ENCODE results near the gene RETN.
"Not testable (repeated sequence)": the region's sequence is repeated elsewhere in the genome, so short reads cannot be mapped to it uniquely, and the experiment has no call there.

RETN gene

DNA sequence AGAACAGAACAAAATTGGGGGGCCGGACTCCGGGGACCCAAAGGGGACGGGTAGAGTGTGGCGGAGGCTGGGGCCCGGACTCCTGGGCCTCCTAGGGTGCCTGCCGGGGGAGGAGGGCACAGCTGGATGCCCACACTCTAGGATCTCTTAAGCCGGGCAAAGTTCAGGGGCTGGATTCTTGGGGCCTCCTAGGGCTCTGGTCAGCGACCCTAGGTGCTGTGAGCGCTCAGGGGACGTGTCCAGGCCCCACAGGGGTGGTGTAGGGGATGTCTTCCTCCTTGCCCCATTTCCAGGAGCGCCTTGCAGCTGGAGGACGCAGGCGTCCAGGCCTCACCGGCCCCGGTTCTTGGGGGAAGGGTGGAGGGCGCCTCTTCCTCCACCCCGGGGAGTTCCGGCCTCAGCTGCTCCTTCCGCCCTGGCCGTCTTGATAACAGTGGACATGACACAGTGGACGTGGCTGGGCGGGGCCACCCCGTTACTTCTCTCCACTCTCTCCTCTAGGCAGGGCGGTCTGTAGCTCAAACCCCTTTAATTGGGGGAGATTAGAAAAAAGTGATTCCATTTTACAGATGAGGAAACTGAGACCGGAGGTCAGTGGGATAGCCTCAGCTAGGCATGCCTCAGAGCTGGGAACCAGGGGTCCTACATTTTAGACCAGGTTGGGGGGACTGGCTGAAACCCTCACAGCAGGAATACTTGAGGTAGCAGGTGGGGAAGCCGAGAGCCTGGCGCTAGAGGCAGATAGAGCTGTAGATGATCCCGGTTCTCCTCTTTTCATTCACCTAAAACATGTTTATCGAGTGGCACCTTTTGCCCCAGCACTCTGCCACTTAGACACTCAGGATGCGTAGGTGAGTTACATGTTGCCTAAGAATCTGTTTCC, 31.2 kb upstream of the RETN start:
- DNase-seq (ENCODE audit: low read depth, low spot score) = peak; percentile 12

DNA sequence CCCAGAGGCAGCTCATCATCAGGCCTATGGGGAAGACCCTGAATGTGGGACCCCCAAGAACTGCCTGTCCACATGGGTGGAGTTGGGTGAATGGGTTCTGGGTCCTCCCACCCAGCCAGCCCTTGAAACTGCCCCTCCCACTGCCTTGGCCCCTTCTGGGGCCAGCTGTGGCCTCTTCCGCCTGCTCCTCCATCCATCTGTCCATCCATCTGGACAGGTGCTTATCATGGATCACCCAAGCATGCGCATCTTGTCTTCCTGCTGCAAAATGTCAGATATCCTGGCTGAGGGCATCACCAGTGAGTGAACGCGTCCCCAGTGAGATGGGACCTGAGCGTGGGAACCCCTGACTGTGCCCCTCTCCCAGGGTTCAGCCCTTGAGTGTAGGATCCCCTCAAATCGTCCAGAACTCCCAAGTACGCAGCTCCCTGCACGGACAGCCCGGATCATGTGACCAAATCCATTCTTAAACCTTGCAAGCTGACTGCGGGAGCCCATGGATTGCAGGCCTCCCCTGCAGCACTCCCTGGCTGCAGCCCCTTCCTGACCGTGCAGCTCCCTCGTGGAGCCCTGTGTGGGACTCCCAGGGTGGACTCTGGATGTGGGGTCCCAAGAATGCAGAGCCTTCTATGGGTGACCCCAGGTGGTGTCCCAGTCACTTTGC, 29.9 kb upstream of the RETN start:
- no peak for DNase-seq (ENCODE audit: low read depth, low spot score)

- no peak for DNase-seq (ENCODE audit: low read depth, low spot score)
These were observed 28.9 kb upstream of the RETN start for GRCh38 chr19:7639863-7640348.

DNA sequence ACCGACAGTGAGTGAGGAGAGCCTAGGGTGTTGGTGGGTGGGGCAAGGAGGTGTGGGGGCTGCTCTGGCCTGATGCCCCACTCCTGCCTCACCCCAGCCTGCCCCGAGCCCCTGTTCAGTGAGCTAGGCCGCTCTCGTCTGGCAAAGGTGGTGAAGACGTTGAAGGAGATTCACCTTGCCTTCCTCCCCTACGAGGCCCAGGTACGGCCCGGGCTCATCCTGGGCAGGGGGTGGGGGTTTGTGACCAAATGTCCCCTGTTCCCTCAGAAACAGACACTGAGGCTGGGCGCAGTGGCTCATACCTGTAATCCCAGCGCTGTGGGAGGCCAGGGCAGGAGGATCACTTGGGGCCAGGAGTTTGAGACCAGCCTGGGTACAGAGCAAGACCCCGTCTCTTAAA, 28.0 kb upstream of the RETN start:
- no peak for DNase-seq (ENCODE audit: low read depth, low spot score)

GRCh38 chr19:7641290-7642276, 27.3 kb upstream of the RETN start:
- no peak for DNase-seq (ENCODE audit: low read depth, low spot score)

DNA sequence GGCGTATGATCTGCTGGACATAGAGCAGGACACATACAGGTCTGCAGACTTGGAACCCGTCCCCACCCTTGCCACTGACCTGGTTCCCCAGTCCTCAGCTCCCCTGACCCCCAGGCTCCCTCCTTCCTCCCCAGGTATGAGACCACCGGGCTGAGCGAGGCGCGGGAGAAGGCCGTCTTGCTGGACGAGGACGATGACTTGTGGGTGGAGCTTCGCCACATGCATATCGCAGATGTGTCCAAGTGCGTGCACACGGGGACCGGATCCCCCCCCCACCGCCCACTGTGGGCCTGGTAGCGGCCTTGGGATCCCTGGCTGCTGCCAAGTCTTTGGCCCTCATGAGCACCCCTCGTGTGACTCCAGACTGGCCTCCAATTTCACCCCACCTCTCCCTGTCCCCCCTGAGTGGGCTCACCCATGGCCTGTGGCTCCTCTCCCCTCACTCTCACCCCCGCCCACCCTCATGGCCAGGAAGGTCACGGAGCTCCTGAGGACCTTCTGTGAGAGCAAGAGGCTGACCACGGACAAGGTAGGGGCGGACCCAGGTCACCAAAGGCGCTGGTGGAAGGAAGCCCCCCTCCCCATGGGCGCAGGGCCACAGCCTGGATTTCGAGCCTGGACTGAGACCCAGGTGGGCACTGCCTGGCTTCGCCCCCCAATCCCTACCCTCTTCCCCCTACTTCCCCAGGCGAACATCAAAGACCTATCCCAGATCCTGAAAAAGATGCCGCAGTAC, 26.4 kb upstream of the RETN start:
- DNase-seq (ENCODE audit: low read depth, low spot score) = no peak

GRCh38 chr19:7643031-7643415, 25.8 kb upstream of the RETN start:
- DNase-seq (ENCODE audit: low read depth, low spot score) = no peak

DNA sequence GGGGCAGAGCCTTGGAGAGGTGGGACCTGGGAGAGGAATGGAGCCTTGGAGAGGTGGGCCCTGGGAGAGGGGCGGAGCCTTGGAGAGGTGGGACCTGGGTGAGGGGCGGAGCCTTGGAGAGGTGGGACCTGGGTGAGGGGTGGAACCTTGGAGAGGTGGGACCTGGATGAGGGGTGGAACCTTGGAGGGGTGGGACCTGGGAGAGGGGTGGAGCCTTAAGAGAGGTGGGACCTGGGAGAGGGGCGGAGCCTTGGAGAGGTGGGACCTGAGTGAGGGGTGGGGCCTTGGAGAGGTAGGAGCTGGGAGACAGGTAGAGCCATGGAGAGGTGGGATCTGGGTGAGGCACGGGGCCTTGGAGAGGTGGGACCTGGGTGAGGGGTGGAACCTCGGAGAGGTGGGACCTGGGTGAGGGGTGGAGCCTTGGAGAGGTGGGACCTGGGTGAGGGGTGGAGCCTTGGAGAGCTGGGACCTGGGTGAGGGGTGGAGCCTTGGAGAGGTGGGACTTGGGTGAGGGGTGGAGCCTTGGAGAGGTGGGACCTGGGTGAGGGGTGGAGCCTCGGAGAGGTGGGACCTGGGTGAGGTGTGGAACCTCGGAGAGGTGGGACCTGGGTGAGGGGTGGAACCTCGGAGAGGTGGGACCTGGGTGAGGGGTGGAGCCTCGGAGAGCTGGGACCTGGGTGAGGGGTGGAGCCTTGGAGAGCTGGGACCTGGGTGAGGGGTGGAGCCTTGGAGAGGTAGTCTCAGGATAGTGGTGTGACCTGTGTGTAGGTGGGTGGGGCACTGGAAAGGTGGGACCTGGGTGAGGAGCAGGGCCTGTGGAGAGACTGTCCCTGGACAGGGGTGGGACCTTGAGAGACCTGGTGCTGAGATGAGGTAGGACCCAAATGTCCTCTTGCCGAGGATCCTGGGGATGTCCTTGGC, 25.0 kb upstream of the RETN start:
- DNase-seq (ENCODE audit: low read depth, low spot score) = not testable (repeated sequence)

DNA sequence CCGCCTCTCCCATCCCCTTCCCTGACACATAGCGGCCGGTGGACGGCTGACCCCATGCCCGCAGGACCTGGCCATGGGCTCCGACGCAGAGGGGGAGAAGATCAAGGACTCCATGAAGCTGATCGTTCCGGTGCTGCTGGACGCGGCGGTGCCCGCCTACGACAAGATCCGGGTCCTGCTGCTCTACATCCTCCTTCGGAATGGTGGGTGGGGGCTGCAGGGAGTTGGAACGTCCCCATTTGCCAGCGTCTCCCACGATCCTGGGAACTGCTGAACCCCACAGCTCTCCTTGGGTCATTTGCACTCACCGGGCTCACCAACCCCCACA, 24.3 kb upstream of the RETN start:
- no peak for DNase-seq (ENCODE audit: low read depth, low spot score)

DNA sequence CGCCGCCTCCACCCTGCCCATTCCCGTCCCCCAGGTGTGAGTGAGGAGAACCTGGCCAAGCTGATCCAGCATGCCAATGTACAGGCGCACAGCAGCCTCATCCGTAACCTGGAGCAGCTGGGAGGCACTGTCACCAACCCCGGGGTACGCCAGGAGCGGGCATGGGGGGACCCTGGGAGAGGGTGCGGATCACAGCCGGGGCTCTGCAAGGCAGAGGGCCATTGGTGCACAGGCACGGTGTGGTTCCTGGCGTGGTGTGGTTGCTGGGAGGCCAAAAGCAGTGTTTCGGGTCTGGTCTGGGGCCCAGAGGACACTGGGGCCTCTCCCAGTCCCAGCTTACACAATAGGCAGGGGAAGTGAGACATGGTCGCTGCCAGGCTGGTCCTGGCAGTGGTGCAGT, 23.7 kb upstream of the RETN start:
- no peak for DNase-seq (ENCODE audit: low read depth, low spot score)

- DNase-seq (ENCODE audit: low read depth, low spot score) = no peak
These were observed 23.0 kb upstream of the RETN start for GRCh38 chr19:7645656-7646425.

DNA sequence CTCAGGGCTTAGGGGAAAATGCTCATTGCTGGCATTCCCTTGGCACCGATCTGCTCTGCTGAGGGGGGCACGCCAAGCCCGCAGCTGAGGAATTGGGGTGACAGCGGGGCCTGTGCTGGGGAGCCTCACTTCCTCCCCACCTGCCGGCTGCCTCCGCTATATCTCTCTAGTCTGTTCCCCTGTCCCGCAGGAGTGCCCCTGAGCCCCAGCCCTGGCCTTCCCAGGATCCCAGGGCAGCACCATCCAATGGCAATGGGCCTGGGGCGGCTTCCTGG, 22.5 kb upstream of the RETN start:
- no peak for DNase-seq (ENCODE audit: low read depth, low spot score)

DNA sequence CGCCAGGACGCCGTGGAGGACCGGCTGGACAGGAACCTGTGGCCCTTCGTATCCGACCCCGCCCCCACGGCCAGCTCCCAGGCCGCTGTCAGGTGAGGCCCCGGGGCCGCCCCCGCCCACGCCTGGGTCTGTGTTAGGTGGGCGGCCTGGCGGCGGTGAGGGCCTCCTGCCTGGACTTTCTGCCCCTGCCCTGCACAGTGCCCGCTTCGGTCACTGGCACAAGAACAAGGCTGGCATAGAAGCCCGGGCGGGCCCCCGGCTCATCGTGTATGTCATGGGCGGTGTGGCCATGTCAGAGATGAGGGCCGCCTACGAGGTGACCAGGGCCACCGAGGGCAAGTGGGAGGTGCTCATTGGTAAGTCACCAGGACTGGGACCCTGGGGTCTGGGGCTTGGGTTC, 21.7 kb upstream of the RETN start:
- DNase-seq (ENCODE audit: low read depth, low spot score) = no peak

GRCh38 chr19:7648265-7649014, 20.4 kb upstream of the RETN start:
- no peak for DNase-seq (ENCODE audit: low read depth, low spot score)

DNA sequence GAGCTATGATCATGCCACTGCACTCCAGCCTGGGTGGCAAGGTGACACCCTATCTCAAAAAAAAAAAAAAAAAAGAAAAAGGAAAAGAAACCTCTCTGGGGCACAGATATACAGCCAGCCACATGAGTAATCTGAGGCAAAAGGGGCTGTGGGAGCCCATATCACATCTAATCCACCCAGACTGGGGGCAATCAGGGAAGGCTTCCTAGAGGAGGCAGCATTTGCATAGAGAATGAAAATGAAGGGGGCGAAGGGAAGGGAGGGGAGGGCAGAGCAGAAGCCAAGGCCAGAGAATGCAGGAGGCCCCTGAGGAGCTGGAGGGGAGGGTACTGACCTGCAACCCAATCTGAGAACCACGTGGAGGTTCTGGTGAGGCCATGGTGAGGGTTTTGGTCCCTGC, 18.7 kb upstream of the RETN start:
- no peak for DNase-seq (ENCODE audit: low read depth, low spot score)

- DNase-seq (ENCODE audit: low read depth, low spot score) = peak; percentile 79
These were observed 16.7 kb upstream of the RETN start for GRCh38 chr19:7652061-7652641.

DNA sequence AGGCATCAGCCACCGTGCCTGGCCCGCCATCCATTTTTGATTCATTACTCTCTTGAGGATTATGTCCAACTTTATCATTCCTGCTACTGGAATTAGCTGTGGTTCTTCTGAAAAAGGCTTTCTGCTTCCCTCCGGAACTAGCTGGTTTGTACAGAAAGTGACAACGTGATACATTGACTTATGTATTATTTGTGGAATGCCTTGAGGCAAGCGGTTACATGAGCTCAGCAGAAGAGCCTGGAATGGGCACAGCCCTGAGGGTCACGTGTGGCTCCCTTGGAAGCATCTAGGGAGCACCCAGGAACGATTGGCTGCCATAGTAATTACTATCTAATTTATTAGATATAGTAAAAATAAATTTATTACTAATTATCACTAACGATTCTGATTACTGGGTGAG, 14.4 kb upstream of the RETN start:
- no peak for DNase-seq (ENCODE audit: low read depth, low spot score)

- no peak for DNase-seq (ENCODE audit: low read depth, low spot score)
These were observed 13.3 kb upstream of the RETN start for GRCh38 chr19:7655581-7655980.
